Measurements from ENCODE around the gene ABCF3.
A peak's percentile ranks its signal among the peaks of the same experiment; 100 is the strongest.

ABCF3 gene

DNA sequence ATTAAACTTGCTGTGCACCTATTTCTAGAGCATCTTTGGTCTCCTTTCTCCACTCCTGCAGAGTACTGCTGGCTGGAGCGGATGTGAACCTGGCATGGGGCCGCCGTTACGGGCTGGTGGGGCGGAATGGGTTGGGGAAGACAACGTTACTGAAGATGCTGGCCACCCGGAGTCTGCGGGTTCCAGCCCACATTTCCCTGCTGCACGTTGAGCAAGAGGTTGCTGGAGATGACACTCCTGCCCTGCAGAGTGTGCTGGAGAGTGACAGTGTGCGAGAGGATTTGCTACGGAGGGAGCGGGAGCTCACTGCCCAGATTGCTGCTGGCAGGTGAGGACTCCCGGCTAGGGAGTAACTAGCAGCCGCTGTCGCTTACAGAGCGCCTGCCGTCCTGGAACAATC is 2.1 kb downstream of the ABCF3 start:
- no peak for DNase-seq

DNA sequence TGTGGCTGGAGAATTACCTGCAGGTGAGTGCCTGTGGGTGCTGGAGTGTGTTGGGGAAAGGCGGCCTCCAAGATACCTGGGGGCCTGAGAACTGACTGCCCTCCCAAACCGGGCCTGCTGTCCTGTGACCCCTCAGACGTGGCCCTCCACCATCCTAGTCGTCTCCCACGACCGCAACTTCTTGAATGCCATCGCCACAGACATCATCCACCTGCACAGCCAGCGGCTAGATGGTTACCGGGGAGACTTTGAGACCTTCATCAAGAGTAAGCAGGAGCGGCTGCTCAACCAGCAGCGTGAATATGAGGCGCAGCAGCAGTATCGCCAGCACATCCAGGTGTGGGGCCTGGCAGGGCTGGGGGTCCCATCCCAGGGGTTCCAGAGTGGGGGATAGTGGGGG is 3.4 kb downstream of the ABCF3 start:
- DNase-seq, result no peak

DNA sequence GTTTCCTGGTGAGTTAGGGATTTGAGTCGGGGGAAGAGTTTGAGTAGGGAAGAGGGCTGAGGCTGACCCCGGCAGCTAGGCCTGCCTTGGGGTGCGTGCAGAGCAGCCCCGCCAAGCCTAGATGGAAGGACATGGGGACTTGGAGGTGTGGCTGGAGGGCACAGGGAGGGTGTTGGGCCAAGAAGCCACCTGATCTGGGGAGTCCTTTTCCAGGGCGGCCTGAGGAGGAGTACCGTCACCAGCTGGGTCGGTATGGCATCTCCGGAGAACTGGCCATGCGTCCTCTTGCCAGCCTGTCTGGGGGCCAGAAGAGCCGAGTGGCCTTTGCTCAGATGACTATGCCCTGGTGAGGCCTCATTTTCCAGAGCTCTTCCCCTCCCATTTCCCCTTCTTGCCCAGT is 6.9 kb downstream of the ABCF3 start:
- no peak for DNase-seq

DNA sequence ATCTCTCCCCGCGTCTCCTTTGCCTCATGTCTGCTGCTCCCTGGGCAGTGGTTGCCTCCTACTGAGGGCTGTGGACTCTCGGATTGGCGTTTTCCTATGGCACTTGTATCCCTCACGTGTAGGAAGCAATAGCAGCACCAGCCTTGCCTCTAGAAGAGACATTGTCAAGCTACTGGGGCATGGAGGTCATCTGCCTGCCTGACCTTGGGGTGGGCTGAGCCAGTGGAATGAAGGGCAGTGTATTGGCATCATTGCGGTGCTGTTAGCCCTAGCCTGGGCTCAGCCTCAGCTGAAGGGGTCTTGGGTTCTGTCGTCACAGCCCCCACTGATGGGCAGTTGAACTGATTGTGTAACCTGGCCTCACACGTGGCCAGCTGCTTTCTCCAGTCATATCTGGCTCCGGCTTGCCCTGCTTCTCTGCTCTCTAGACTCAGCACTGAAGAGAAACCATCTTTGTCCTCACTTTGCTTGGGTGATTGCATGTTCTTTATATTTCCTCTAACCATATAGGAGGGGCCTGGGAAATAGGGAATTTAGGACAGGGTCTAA is 8.1 kb downstream of the ABCF3 start:
- DNase-seq, result no peak

DNA sequence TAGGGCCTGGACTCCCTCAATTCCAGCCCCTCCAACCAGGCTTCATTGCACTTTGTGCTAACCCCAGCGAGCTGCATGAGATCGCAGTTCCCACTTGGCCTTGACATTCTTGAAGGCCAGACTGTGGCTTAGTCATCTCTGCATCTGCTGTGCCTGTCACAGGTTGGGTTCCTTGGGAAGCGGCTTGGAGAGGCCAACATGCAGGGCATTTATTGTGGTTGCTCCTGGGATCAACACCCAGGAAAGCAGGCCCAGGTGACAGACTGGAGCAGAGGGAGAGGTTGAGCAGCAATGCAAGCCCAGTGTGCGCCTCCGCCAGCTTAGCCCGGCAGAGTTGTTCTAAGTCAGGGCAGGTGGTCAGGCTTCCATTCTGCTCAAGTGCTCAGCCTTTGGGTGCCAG is 10.5 kb downstream of the ABCF3 start:
- DNase-seq, result no peak

DNA sequence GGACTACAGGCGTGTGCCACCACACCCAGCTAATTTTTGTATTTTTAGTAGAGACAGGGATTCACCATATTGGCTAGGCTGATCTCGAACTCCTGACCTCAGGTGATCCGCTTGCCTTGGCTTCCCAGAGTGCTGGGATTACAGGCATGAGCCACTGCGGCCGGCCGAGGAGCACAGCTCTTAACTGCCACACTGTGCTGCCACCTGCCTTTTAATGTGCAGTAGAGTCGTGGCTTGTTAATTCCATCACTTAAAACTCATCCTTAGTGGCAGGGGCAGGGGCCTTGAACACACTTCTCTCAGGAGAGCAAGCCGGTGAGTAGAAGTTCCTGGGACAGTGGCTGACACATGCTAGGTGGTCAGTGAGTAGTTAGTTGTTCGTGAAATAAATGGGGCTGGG is 12.5 kb downstream of the ABCF3 start:
- DNase-seq, result no peak

DNA sequence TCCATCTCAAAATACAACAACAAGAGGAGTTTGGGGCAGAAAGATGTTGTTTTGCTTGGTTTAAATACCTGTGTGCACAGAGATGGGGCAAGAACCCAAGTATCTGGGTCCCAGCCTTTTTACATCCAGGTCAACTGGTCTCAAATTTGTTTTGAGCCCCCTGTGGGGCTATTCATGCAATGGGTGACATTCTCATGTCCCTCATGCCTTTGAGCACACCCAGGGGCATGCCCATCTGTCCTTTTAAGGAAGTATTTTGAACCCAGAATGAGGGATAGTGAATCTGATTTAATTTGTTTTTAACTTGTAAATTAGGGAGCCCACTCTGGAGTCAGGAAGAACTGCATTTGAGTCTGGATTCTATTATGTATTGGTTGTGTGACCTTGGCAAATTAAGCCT is 14.8 kb downstream of the ABCF3 start:
- DNase-seq, result no peak

DNA sequence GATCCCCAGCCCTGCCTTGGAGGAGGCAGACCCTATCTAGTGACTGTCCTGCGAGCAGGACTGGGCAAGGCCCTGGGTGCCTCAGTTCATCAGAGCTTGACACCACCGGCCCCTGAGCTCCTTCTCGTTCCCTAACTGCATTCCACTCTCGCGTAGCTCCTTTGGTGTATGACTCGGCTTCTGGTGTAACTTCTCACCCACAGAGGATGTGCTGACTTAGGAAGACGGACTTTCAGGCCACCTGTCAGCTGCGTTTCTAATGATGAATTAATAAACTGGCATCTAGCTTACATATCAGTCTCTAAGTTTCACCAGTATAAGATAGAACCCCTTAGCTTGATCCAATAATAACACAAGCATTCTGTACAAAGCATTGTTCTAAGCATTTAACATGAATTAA is 17.5 kb downstream of the ABCF3 start:
- DNase-seq, result no peak

DNA sequence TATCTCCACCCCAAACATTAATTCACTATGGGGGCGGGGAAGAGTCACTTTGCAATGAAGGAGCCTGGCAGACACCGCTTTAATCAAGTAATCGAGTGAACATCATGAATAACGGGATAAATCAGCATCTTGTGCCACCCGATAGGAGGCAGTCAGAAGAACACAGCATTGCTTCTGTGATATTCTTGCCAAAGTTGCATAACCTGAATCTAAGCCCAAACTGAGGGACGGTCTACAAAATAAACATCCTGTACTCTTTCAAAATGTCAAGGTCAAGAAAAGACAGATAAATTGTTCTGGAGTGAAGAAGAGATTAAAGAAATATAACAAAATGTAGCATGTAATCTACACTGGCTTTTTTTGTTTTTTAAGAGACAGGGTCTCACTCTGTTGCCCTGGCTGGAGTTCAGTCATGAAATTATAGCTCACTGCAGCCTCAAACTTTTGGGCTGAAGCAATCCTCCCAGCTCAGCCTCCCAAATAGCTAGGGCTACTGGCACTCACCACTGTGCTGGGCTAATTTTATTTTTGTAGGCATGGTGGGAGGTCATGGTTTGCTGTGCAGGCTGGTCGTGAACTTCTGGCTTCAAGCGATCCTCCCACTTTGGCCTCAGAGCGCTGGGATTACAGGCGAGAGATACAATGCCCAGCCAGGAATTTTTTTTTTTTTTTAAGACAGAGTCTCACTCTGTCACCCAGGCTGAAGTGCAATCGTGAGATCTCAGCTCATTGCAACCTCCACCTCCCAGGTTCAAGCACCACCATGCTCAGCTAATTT is 23.3 kb downstream of the ABCF3 start:
- no peak for DNase-seq

DNA sequence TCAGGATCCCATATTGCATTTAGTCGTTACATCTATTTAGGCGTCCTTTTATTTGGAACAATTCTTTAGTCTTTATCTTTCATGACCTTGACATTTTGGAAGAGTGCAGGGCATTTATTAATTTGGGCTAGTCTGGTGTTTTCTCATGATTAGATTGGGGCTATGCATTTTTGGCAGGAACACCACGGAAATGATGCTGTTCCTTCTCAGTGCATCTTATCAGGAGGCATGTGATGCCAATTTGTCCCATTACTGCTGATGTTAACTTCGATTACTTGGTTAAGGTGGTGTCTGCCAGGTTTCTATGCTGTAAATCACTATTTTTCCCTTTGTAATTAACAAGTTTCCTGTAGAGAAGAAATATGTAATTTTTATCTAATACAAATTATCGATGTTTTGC is 25.3 kb downstream of the ABCF3 start:
- DNase-seq, result no peak

DNA sequence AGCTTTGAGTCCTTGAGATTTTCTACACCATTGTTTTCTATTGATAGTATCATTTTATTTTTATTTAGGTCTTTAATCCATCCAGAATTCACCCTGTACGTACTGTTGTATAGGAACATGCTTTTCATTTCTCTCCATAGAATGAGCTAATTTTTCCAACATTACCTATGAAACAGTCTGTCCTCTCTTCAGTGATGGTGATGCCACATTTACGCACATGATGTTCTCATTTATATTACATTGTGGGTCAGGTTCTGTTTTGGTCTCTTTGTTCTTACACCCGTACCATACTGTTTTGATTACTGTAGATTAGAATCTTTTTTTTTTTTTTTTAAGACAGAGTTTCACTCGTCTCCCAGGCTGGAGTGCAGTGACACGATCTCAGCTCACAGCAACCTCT is 25.7 kb downstream of the ABCF3 start:
- DNase-seq, result no peak

DNA sequence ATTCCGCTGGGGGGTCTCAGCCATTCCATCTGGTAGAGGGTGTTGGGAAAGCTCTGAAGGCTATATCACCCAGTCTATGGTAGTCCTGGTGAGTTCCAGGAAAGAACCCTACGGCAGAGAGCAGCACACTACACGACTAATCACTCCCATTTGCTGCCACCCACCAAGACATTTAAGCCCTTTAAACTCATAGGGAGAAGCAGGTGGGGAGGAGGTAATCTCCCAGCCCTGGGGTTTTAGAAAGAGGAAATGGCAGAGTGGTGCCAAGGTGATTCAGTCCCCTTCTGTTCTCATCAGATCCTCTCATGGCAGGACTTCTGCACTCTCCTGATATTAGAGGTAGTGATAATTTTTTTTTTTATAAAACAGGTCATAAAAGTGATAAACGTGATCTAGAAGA is 32.8 kb downstream of the ABCF3 start:
- no peak for DNase-seq

DNA sequence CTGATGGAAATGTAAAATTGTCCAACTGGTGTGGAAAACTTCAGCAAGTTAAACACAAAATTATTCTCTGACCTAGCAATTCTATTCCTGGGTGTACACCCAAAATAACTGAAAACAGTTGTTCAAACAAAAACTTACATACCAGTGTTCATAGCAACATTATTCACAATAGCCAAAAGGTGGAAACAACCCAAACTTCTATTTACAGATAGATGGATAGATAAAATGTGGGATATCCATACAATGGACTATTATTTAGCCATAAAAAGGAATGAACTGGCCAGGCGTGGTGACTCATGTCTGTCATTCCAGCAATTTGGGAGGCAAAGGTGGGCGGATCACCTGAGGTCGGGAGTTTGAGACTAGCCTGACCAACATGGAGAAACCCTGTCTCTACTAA is 36.5 kb downstream of the ABCF3 start:
- no peak for DNase-seq

DNA sequence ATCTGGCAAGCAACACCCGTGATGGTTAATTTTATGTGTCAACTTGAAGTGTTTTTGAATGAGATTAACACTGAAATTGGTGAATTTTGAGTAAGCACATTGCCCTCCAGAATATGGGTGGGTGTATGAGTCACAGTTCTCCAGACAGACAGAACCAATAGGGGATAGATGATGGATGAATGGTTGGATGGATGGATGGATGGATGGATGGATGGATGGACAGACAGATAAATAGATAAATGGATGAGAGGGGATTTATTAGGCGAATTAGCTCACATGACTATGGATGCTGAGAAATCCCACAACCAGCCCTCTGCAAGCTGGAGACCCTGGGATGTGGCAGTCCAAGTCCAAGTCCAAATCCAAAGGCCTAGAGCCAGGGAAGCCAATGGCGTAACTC is 37.9 kb downstream of the ABCF3 start:
- no peak for DNase-seq

DNA sequence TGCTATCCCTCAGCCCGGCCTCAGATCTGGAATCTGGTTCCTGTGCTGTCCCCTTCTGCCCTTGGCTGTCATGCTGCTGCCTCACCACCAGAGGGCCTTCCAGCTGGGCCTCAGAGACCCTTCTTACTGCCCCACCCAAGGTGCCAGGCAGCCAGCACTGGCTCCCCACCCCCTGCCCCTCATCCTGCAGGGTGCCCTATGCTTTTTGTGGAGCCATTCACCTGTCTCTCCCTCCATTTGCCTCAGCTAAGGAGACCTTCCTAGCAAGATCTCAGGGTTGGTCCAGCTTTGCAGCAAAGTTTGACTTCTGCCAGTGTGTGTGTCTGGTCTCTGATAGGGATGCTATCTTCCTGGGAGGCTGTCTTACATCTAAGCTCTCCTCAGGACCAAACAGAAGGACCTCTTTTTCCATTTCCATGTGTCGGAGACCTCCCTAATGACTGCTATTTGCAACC is 41.5 kb downstream of the ABCF3 start:
- DNase-seq, result no peak

DNA sequence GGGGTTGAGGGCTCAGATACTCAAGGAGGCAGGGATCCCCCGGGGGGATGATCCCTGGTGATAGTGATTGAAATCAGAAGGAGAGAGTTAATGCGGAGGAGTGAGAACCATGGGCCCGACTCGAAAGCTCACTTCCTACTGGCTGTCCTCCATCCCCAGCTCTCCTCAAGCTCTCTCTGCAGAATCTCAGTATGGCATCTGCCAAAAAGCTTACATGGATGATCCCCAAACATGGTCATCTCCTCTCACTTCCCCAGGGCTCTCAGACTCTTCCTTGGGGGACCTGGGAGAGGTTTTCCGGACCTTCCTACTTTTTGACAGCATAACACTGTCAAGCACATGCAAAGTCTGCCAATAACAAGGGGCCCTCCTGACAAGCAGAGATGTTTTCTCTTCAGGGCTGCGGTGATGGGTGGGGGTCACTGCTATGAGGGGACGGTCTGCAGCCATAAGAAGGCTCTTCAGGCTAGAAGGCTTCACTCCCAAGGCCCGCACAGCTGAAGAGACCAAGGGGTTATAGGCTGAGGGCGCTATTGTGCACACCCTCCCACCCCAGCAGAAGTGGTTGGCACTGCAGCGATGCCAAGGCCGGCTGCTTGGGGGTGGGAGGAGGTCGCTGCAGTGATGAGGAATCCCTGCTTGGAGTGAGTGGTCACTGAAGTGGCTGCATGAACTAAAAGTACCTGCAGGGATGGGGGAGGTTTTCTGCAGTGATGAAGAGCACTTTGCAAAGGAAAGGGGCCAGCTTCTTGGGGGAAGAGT is 42.6 kb downstream of the ABCF3 start:
- no peak for DNase-seq

DNA sequence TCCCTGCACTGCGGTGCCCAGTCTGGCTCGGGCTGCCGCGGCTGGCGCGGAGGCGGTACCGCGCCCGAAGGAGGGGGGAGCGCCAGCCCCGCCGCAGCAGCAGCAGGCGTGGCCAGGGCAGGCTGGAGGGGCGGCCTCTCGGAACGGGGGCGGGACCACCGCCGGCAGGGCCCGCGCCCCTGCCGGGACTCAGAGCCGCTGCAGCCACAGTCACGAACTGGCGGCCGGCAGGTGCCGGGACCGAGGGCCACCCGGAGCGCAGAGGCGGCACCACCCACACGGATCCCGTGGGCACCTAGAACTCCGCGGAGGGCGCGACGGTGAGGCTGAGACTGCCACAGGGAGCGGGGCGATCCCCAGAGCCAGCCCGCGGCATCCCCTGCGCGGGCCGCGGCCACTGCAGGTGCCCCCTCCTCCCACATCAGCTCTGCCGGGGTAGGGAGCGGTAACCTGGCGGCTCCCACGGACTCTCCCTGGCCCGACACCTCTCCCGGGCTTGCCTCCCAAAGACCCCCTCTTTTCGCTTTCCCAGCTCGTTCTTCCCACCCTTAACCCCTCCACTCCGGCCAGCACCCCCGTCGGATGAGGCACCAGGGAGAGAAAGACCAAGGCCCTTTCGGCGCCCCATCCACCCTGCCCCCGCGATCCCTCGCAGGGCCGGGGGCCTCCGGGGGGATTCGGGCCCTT is 43.5 kb downstream of the ABCF3 start, which contains the start of gene VWA5B2:
VWA5B2 (plus strand) TSS at position 192 of the 687 bp plus-strand sequence. CDS start 944 bp downstream, outside the sequence.
- peak; percentile 71 for DNase-seq

DNA sequence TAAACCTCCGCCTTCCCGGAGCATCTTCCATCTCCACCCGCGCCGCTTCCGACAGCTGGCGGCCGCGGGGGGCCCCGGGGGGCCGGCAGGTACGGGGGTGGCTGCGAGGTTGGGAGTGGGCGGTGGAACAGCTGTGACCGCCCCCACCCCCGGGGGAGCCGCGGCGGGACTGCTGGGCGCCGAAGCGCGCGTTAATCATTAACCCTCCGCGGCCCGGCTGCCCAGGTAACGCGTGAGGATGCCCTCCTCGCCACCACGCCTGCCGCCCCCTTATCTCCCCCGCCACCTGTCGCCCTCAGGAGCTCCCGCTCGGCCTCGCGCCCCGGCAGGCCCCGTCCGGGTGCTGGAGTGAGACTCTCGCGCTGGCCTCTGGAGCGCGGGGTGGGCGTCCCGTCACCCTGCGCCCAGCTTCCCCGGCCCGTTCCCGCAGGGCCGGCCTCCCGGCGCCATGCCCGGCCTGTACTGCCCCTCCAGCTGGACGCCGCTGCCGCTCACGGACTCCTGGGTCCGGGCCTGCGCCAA is 44.1 kb downstream of the ABCF3 start:
- DNase-seq, result no peak

DNA sequence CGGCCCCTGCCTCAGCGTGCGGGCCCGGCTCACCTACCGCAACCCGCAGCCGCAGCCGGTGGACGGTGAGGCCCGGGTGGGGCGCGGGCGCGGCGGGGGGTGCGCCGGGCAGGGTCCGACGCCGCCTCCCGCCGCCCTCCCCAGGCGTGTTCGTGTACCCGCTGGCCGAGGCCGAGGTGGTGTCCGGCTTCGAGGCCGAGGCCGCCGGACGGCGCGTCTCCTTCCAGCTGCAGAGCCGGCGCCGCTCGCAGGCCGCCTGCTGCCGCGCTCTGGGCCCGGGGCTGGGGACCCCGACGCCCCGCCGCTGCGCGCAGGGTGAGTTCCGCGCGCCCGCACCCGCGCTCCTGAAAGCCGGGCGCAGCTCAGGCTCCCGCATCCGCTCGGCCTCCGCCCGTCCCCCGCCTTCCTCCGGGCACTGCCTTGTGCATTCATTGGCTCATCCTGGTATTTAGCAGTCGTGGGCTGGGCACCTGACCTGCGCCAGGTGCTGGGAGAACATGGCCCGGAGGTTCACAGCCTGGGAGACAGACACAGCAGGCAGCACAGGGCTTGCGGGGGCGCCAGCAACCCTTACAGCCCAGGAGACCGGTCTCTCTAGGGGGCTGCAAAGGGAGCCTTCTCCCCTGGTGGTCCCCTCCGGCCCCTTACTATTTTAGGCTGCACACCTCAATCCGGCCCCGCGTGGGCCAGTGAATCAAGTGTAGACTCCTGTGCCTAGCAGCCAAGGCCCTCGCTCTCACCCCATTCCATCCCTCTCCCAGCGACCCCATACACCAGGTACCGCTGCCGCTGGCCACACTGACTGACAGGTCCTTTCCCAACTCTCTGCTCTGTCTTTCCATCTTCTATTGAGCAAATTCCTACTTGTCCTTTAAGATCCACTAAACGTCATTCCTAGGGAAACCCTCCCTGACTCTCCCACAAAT is 44.9 kb downstream of the ABCF3 start:
- DNase-seq, result no peak

DNA sequence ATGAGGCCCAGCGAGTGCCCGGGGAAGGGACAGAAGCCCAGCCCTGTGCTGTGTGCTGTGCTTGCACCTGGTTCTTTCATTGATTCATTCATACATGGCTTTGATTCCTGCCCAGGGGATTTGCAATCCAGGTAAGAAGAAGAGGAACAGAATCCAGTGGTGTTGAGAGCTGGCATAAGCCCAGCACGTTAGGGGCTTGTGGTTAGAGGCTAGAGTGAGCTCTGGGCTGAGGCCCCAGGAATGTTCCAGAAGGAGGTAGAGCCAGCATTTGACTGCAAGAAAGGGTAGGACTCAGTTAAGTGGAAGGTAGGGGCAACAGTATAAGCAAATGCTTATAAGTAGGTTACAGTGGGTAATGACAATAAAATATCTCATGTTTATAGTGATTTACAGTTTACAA is 45.7 kb downstream of the ABCF3 start:
- no peak for DNase-seq

DNA sequence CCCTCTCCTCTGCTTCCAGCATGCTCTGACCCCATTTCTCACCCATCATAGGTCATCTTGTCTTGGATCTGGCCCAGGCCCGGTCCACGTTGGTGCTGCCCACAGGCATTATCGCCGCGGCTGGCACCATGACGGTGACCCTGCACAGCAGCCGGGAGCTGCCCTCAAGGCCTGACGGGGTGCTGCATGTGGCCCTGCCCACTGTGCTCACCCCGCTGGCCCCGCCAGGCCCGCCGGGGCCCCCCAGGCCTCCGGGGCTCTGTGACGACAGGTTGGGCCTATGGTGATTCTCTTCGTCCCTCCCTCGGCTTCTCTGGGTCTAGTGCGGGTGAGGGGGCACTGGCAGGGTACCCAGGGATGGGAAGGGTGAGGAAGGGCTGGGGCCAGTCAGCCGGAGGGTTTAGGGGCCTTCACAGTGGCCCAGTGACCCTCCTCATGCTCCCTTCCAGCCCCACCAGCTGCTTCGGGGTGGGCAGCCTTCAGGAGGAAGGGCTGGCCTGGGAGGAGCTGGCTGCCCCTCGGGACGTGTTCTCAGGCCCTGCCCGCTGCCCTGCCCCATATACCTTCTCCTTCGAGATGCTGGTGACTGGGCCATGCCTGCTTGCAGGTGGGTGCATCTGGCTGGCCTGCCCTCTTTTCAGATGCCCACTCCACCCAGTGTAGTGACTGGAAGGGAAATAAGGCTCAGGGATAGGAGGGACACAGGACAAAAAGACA is 47.3 kb downstream of the ABCF3 start:
- no peak for DNase-seq

Data from left hindlimb (tissue), 1 donor.